ACC112 (cell line): ENCODE data around the gene WDR31.
"Not testable (repeated sequence)": the region's sequence is repeated elsewhere in the genome, so short reads cannot be mapped to it uniquely, and the experiment has no call there.

Experiments
- H2AFZ ChIP-seq: fragments of 200-600 bp; sonication (generic); one replicate; pipeline ENCODE4 v1.6.0; 2017; ENCODE audit warnings: antibody characterized with exemption, low read length; ENCODE audit not compliant: unreplicated experiment
- H3K27ac ChIP-seq: fragments of 200-600 bp; sonication (generic); 2 replicates; pipeline ENCODE4 v1.5.1; 2014; ENCODE audit warnings: low read depth, mild to moderate bottlenecking, antibody characterized with exemption, low read length, moderate library complexity
- H3K27me3 ChIP-seq: fragments of 200-600 bp; sonication (generic); 2 replicates; pipeline ENCODE4 v1.6.1; 2014; ENCODE audit warnings: mild to moderate bottlenecking, antibody characterized with exemption, low read length, moderate library complexity, mixed read lengths; ENCODE audit not compliant: insufficient read depth
- H3K36me3 ChIP-seq: fragments of 200-600 bp; sonication (generic); 2 replicates; pipeline ENCODE4 v1.6.1; 2016; ENCODE audit warnings: mild to moderate bottlenecking, antibody characterized with exemption, low read length, moderate library complexity, mixed read lengths; ENCODE audit not compliant: insufficient read depth
- H3K4me1 ChIP-seq: fragments of 200-600 bp; sonication (generic); one replicate; pipeline ENCODE4 v1.6.1; 2016; ENCODE audit warnings: low read length, mixed read lengths; ENCODE audit not compliant: insufficient read depth, unreplicated experiment, control insufficient read depth
- H3K4me3 ChIP-seq: fragments of 200-600 bp; sonication (generic); 2 replicates; pipeline ENCODE4 v1.5.1; 2014; ENCODE audit warnings: mild to moderate bottlenecking, low read depth, low read length
- H3K79me2 ChIP-seq: fragments of 200-600 bp; sonication (generic); one replicate; pipeline ENCODE4 v1.6.0; 2016; ENCODE audit warnings: low read length; ENCODE audit not compliant: control insufficient read depth, unreplicated experiment, insufficient read depth

Gene WDR31

GRCh38 chr9:113340011-113340699 lies at the start of gene WDR31:
Gene WDR31, minus strand, starts transcription at chr9:113340275. Its CDS starts 8,253 bp downstream, at chr9:113332022.
- Histone ChIP-seq H3K27ac (peak within 1 kb of the TSS; percentile 15), H3K79me2 (no peaks in the 10 kb centered on the region), H3K27me3 (no peaks in the 10 kb centered on the region), H2AFZ (peak within 1 kb of the TSS; percentile 96), H3K4me1 (peaks cover 4% of the 10 kb centered on the region), H3K4me3 (peak within 1 kb of the TSS; percentile 86), H3K36me3 (no peaks in the 10 kb centered on the region)

GRCh38 chr9:113389451-113389850 lies 49.4 kb upstream of the WDR31 start:
- Histone ChIP-seq H2AFZ (no peak overlapping the region), H3K4me1 (no peaks in the 10 kb centered on the region), H3K4me3 (no peak overlapping the region), H3K27me3 (no peaks in the 10 kb centered on the region), H3K27ac (no peak overlapping the region), H3K79me2 (no peaks in the 10 kb centered on the region), H3K36me3 (0 out of 2 replicates have a peak, but pooled peaks cover 2% of the 10 kb centered on the region)

GRCh38 chr9:113388833-113389232 lies 48.8 kb upstream of the WDR31 start:
- H2AFZ ChIP-seq = no peak overlapping the region
- H3K27ac ChIP-seq = no peak overlapping the region
- 0 out of 2 replicates have a peak, but pooled peaks cover 2% of the 10 kb centered on the region for H3K36me3 ChIP-seq
- no peak overlapping the region for H3K4me3 ChIP-seq
- H3K4me1 ChIP-seq = no peaks in the 10 kb centered on the region
- H3K27me3 ChIP-seq = no peaks in the 10 kb centered on the region
- no peaks in the 10 kb centered on the region for H3K79me2 ChIP-seq

- no peaks in the 10 kb centered on the region for H3K79me2 ChIP-seq
- no peaks in the 10 kb centered on the region for H3K27me3 ChIP-seq
- H2AFZ ChIP-seq = no peak overlapping the region
- no peak overlapping the region for H3K4me3 ChIP-seq
- no peaks in the 10 kb centered on the region for H3K4me1 ChIP-seq
- no peak overlapping the region for H3K27ac ChIP-seq
- H3K36me3 ChIP-seq = 0 out of 2 replicates have a peak, but pooled peaks cover 2% of the 10 kb centered on the region
Observed at GRCh38 chr9:113387560-113388230, 47.6 kb upstream of the WDR31 start.

GRCh38 chr9:113386571-113387393 lies 46.7 kb upstream of the WDR31 start:
- Histone ChIP-seq H3K4me3 (no peak overlapping the region), H3K27me3 (no peaks in the 10 kb centered on the region), H2AFZ (no peak overlapping the region), H3K79me2 (no peaks in the 10 kb centered on the region), H3K27ac (no peak overlapping the region), H3K4me1 (no peaks in the 10 kb centered on the region), H3K36me3 (no peaks in the 10 kb centered on the region)

GRCh38 chr9:113381909-113382411 lies 41.9 kb upstream of the WDR31 start:
- Histone ChIP-seq H3K4me1 (no peaks in the 10 kb centered on the region), H3K4me3 (no peak overlapping the region), H3K36me3 (no peaks in the 10 kb centered on the region), H2AFZ (no peak overlapping the region), H3K27me3 (no peaks in the 10 kb centered on the region), H3K79me2 (no peaks in the 10 kb centered on the region), H3K27ac (no peak overlapping the region)

GRCh38 chr9:113381441-113381840 lies 41.4 kb upstream of the WDR31 start:
- H2AFZ ChIP-seq, H3K27ac ChIP-seq, H3K4me3 ChIP-seq: not testable (repeated sequence)

GRCh38 chr9:113380869-113381378 lies 40.8 kb upstream of the WDR31 start:
- no peaks in the 10 kb centered on the region for H3K79me2 ChIP-seq
- H3K4me3 ChIP-seq = no peak overlapping the region
- H3K4me1 ChIP-seq = no peaks in the 10 kb centered on the region
- H2AFZ ChIP-seq = no peak overlapping the region
- H3K36me3 ChIP-seq = no peaks in the 10 kb centered on the region
- no peak overlapping the region for H3K27ac ChIP-seq
- no peaks in the 10 kb centered on the region for H3K27me3 ChIP-seq

More at GRCh38 chr9:113381441-113381840, 41.4 kb upstream of the WDR31 start:
- not testable (repeated sequence) for H3K36me3 ChIP-seq, H3K4me1 ChIP-seq, H3K79me2 ChIP-seq, H3K27me3 ChIP-seq

- not testable (repeated sequence) for H3K4me1 ChIP-seq
Observed at GRCh38 chr9:113379829-113380210, 39.7 kb upstream of the WDR31 start.

GRCh38 chr9:113379094-113379828 lies 39.2 kb upstream of the WDR31 start:
- not testable (repeated sequence) for H3K27me3 ChIP-seq, H3K36me3 ChIP-seq, H3K79me2 ChIP-seq, H3K27ac ChIP-seq, H3K4me3 ChIP-seq, H3K4me1 ChIP-seq, H2AFZ ChIP-seq

More at GRCh38 chr9:113379829-113380210, 39.7 kb upstream of the WDR31 start:
- H3K36me3 ChIP-seq, H3K79me2 ChIP-seq, H2AFZ ChIP-seq, H3K27me3 ChIP-seq, H3K4me3 ChIP-seq, H3K27ac ChIP-seq: not testable (repeated sequence)
